GM12878 (cell line): ENCODE measurements around the gene F2.

Experiments
- ATF2 ChIP-seq: IDR thresholded peaks from 2 replicates; pipeline ENCODE4 v1.6.1; 2012; ENCODE audit warnings: low read length, inconsistent platforms
- ATF3 ChIP-seq: IDR thresholded peaks from 2 replicates; pipeline ENCODE4 v1.6.1; 2011; ENCODE audit warnings: low read depth, mild to moderate bottlenecking, low read length, moderate library complexity, borderline replicate concordance; ENCODE audit errors: extremely low read depth
- BHLHE40 ChIP-seq, 2 experiments: fragments of 450-650 bp in 1 of 2; IDR thresholded peaks; 2 replicates each; pipeline ENCODE4 v1.6.1; 2011 to 2017; ENCODE audit warnings: low read depth in 2 of 2, borderline replicate concordance in 1 of 2, improper control_type of control experiment in 1 of 2, low read length in 1 of 2, mild to moderate bottlenecking in 1 of 2
- CTCF ChIP-seq, 3 experiments: IDR thresholded peaks in 2 of 3; conservative IDR thresholded peaks in 1 of 3; 2 replicates each; pipeline ENCODE4 v1.5.1; 2011; ENCODE audit warnings: low read depth in 3 of 3, low read length in 3 of 3, mild to moderate bottlenecking in 3 of 3, control low read depth in 2 of 3, moderate library complexity in 2 of 3, inconsistent platforms in 1 of 3, mixed read lengths in 1 of 3; ENCODE audit not compliant: control insufficient read depth in 2 of 3, insufficient read depth in 1 of 3; ENCODE audit errors: extremely low read depth in 1 of 3
- EP300 ChIP-seq, 2 experiments: fragments of 150-350 bp in 1 of 2; IDR thresholded peaks; 2 replicates each; pipeline ENCODE4 v1.6.1; 2011 to 2012; ENCODE audit warnings: low read depth in 2 of 2, low read length in 2 of 2, borderline replicate concordance in 1 of 2, improper control_type of control experiment in 1 of 2, inconsistent platforms in 1 of 2; ENCODE audit not compliant: control insufficient read depth in 1 of 2
- ETV6 ChIP-seq, 2 experiments: fragments of 450-650 bp in 1 of 2; IDR thresholded peaks in 1 of 2; conservative IDR thresholded peaks in 1 of 2; 2 replicates each; pipeline ENCODE4 v1.6.1; 2014; ENCODE audit warnings: antibody characterized with exemption in 1 of 2, borderline replicate concordance in 1 of 2, low read depth in 1 of 2, mild to moderate bottlenecking in 1 of 2, moderate library complexity in 1 of 2
- HDAC6 ChIP-seq: fragments of 200-600 bp; sonication (generic); IDR thresholded peaks from one replicate; pipeline ENCODE4 v1.8.0; 2017; ENCODE audit warnings: antibody characterized with exemption; ENCODE audit not compliant: unreplicated experiment
- REST ChIP-seq: IDR thresholded peaks from 2 replicates; pipeline ENCODE4 v1.6.1; 2012; ENCODE audit warnings: mild to moderate bottlenecking, low read depth, low read length
- SRF ChIP-seq, 2 experiments: IDR thresholded peaks; 2 replicates each; pipeline ENCODE4 v1.6.1; 2011; ENCODE audit warnings: low read depth in 2 of 2, low read length in 2 of 2, mild to moderate bottlenecking in 1 of 2, moderate library complexity in 1 of 2
- STAT1 ChIP-seq: fragments of 450-650 bp; conservative IDR thresholded peaks from 2 replicates; pipeline ENCODE4 v1.6.1; 2014; ENCODE audit warnings: antibody characterized with exemption, mild to moderate bottlenecking
- ZNF384 ChIP-seq: IDR thresholded peaks from 2 replicates; pipeline ENCODE4 v1.6.1; 2012; ENCODE audit warnings: low read depth, mild to moderate bottlenecking, low read length, improper control_type of control experiment, borderline replicate concordance

- TF ChIP-seq BHLHE40 (IDR thresholded peaks at IDR 0.05; ENCODE audit: borderline replicate concordance in 1 of 2, low read depth in 2 of 2, low read length in 1 of 2), result no peak
- TF ChIP-seq ETV6 (conservative IDR thresholded peaks at IDR 0.05 in 1 of 2, IDR thresholded peaks at IDR 0.05 in 1 of 2; ENCODE audit: borderline replicate concordance in 1 of 2, low read depth in 1 of 2), result no peak
- TF ChIP-seq CTCF (IDR thresholded peaks at IDR 0.05 in 2 of 3, conservative IDR thresholded peaks at IDR 0.05 in 1 of 3; ENCODE audit: control insufficient read depth in 2 of 3, extremely low read depth in 1 of 3, insufficient read depth in 1 of 3, low read depth in 3 of 3, low read length in 3 of 3), result no peak
- TF ChIP-seq STAT1, result no peak
- TF ChIP-seq ZNF384, result no peak
- no peak for TF ChIP-seq EP300 (IDR thresholded peaks at IDR 0.05; ENCODE audit: borderline replicate concordance in 1 of 2, control insufficient read depth in 1 of 2, low read depth in 2 of 2, low read length in 2 of 2)
- no peak for TF ChIP-seq ATF3
- no peak for TF ChIP-seq SRF (IDR thresholded peaks at IDR 0.05; ENCODE audit: low read depth in 2 of 2, low read length in 2 of 2)
- no peak for TF ChIP-seq REST
- TF ChIP-seq HDAC6, result no peak
- no peak for TF ChIP-seq ATF2
Observed at GRCh38 chr11:46712874-46713576, 6.0 kb upstream of the F2 start.
